ENCODE data around the gene CISTR.

DNA sequence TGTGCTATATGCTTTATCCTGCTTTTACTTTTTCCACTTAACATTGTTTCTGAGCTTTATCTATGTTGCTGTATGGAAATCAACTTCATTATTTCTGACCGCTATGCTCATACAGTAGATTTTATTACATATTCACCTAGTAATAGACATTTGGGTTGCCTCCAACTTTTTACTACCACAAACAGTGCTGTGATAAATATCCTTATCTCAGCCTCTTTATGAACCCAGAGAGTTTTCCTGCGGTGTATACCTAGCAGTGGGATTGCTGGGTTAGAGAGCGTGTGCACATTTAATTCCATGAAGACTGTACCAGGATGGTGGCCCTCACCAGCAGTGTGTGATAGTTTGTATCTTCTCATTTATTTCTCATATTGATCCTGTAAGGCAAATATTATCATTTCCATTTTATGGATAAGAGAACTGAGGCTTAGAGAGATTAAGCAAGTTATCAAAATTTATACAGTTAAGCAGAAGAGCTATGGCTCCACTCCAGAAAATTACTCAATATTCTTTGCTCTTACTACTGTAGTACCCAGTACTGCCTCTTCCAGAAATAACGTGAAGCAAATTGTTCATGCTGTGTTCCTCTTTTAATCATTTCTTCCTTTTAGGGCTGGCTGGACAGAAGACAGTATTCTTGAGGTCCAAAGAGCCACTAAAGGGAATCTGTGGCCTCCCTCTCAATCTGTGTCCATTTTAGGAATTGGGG, 26.3 kb upstream of the CISTR start:
- TF ChIP-seq, protein P1, sequence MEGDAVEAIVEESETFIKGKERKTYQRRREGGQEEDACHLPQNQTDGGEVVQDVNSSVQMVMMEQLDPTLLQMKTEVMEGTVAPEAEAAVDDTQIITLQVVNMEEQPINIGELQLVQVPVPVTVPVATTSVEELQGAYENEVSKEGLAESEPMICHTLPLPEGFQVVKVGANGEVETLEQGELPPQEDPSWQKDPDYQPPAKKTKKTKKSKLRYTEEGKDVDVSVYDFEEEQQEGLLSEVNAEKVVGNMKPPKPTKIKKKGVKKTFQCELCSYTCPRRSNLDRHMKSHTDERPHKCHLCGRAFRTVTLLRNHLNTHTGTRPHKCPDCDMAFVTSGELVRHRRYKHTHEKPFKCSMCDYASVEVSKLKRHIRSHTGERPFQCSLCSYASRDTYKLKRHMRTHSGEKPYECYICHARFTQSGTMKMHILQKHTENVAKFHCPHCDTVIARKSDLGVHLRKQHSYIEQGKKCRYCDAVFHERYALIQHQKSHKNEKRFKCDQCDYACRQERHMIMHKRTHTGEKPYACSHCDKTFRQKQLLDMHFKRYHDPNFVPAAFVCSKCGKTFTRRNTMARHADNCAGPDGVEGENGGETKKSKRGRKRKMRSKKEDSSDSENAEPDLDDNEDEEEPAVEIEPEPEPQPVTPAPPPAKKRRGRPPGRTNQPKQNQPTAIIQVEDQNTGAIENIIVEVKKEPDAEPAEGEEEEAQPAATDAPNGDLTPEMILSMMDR (IDR thresholded peaks at IDR 0.05; ENCODE audit: extremely low read depth in 1 of 2, insufficient read depth in 1 of 2, low read depth in 1 of 2, low read length in 2 of 2): no peak
- TF ChIP-seq GATA2 (IDR thresholded peaks at IDR 0.05; ENCODE audit: insufficient read depth, insufficient read length, low read depth, low read length): no peak
- TF ChIP-seq MYC (IDR thresholded peaks at IDR 0.05; ENCODE audit: low read depth, low read length): no peak
- no peak for TF ChIP-seq EZH2 (IDR thresholded peaks at IDR 0.05; ENCODE audit: borderline replicate concordance, low read depth, low read length, severe bottlenecking)
- TF ChIP-seq POLR2AphosphoS5 (IDR thresholded peaks at IDR 0.05; ENCODE audit: insufficient read depth, low read depth, low read length): no peak

All from endothelial cell of umbilical vein (primary cell).